ENCODE data around the gene TRIM44. TPM values are rescaled to one million over a fixed set of nuclear protein-coding genes. Genes with fewer than 3 reads are reported as not detected.

Gene TRIM44
- total RNA-seq, 4 donors from 2014 or later, result 6.8 to 32.0 (median 13.5) TPM

DNA sequence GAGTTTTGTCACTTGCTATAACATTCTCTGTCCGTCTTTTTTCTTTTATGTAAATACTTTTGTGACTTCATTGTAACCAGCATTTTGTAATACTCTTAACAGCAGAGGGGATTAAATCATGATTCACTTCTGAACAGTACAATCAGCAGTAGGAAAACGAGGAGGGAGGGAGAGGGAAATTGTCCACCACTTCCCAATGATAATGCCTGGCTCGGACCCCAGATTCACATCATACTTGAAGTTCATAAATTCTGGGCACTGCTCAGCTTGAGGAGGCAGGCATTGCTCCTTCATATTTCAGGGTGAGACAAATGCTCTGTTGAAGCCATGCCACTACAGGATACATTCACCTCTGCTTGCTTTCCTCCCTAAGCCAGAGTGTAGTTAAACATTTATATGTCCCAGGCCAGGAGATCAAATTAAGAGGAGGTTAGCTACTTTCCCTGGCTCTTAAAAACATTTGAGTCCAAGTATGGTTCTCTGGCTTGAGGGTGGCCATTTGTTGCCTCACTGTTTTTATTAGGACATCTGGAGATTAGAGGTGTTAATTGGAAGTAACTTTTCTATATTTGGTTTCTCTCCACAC lies 152.2 kb downstream of the TRIM44 start:
- intact Hi-C loops (cut with DNase I), result loop anchor here (5.0 kb wide), 1 partner anchor 198 kb away; the partner anchor contains the start of gene FJX1
- no peaks in the 10 kb centered on the region for H3K36me3 ChIP-seq
- peaks cover 5 to 37% (median 11%) of the 10 kb centered on the region in 3 donors for H3K4me1 ChIP-seq
- peak overlapping the region in 1 of 4 donors; percentile 51 for H3K27ac ChIP-seq
- H3K9me3 ChIP-seq, result no peaks in the 10 kb centered on the region
- no peak for DNase-seq
- no peak for TF ChIP-seq POLR2A (IDR thresholded peaks at IDR 0.05)
- TF ChIP-seq, protein P1, sequence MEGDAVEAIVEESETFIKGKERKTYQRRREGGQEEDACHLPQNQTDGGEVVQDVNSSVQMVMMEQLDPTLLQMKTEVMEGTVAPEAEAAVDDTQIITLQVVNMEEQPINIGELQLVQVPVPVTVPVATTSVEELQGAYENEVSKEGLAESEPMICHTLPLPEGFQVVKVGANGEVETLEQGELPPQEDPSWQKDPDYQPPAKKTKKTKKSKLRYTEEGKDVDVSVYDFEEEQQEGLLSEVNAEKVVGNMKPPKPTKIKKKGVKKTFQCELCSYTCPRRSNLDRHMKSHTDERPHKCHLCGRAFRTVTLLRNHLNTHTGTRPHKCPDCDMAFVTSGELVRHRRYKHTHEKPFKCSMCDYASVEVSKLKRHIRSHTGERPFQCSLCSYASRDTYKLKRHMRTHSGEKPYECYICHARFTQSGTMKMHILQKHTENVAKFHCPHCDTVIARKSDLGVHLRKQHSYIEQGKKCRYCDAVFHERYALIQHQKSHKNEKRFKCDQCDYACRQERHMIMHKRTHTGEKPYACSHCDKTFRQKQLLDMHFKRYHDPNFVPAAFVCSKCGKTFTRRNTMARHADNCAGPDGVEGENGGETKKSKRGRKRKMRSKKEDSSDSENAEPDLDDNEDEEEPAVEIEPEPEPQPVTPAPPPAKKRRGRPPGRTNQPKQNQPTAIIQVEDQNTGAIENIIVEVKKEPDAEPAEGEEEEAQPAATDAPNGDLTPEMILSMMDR (IDR thresholded peaks at IDR 0.05), result no peak
- WGBS, 2 donors, result 39 to 43% methylated on average over 3 of the region's 3 CpGs
- no peaks in the 10 kb centered on the region for H3K27me3 ChIP-seq
- no peak overlapping the region for H3K4me3 ChIP-seq

DNA sequence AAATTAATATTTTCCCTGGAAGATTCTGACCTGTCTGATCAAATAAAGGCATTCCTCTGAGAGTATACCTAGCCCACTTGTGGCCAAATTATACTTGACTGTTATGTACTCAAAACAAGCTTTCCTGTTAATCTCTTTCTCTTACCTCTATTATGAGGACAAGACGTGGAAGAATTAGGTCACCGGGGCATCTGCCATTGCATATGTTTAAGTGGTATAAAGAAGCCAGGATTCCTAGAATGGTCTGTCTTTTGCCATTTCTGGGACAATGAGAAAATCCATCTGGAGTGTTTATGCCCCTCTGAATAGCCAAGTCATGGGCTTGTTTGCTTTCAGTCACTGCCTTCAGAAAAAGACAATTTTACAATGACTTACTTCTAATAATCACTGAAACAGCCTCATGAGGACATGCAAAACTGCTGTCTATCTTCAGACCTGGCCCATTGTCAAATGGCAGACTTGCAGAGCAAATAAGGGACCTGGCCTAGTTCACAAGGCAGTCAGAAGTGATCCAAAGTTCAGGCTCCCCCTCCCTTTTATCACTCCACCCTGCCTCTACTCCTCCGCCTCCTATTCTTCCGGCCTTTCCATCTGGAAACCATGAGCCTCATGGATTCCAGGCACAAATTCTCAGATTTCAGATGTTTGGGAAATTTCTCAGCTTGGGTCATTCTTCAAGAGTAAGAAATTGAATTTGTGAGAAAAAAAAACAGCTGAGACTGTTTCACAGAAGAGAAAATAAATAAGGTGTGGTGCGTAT lies 153.2 kb downstream of the TRIM44 start:
- Histone ChIP-seq H3K9me3 (no peaks in the 10 kb centered on the region), H3K36me3 (no peaks in the 10 kb centered on the region), H3K27me3 (no peaks in the 10 kb centered on the region), H3K4me1 (peaks cover 5 to 37% (median 11%) of the 10 kb centered on the region in 3 donors), H3K27ac (no peak overlapping the region), H3K4me3 (no peak overlapping the region)
- intact Hi-C loops (cut with DNase I), result loop anchor here (5.0 kb wide), 1 partner anchor 198 kb away; the partner anchor contains the start of gene FJX1
- no peak for DNase-seq
- no peak for TF ChIP-seq POLR2A (IDR thresholded peaks at IDR 0.05)
- TF ChIP-seq, protein P1 (IDR thresholded peaks at IDR 0.05), result no peak
- WGBS, 2 donors, result 86 to 89% methylated on average over 5 of the region's 5 CpGs

DNA sequence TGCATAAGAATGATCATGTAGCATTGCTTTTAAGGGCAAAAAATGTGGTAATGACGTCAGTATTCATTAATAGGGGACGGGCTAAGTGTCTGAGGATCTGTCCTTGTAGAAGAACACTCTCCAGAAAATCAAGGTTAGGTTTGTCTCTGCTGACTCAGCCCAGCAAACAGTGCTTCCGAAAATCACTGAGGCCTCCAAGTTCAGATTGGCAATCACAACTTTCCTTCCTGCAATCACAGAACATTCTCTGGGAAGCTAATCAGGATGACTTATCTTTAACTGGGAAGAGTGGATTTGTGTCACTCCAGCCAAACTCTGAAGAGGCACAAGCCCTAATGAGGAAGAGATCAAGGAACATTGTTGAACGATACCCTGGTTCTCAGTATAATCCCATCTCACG lies 158.0 kb downstream of the TRIM44 start:
- TF ChIP-seq POLR2A (IDR thresholded peaks at IDR 0.05), result no peak
- TF ChIP-seq, protein P1 (IDR thresholded peaks at IDR 0.05), result no peak
- intact Hi-C loops (cut with DNase I), result loop anchor here (10.0 kb wide), 4 partner anchors 124 to 434 kb away; partner anchors contain the start of gene LDLRAD3

DNA sequence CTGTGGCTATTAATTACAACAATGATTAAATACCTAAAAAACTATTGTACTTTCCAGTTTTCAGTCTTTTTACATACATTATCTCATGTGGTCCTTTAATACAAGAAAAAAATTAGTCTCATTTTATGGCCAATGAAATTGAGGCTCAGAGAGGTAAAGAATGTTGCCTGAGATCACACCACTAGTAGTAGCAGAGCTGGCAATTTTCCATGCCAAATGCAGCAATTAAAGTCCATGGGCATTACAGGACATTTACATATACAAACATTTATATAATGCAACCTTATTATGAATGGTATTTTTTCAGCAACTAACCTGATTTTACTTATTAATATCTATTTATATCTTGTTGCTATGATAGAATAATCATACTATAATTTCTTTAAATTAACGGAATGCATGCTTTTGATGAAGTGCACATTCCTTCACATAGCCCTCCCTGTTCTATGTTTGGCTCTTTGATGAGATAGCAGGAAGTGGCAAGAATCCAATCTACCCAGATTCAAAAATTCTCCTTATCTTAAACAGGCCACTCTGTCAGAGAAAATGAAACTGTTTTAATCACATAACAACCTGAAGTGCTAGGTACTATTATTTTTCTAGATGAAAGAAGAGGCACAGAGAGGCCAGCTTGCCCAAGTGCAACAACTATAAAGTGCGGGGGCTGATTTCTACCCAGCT lies 160.4 kb downstream of the TRIM44 start:
- Histone ChIP-seq H3K27me3 (no peaks in the 10 kb centered on the region), H3K9me3 (no peaks in the 10 kb centered on the region), H3K36me3 (no peaks in the 10 kb centered on the region), H3K27ac (no peak overlapping the region), H3K4me1 (peaks cover 0 to 20% (median 0%) of the 10 kb centered on the region in 3 donors), H3K4me3 (no peak overlapping the region)
- no peak for DNase-seq
- 59 to 70% methylated on average over 2 of the region's 2 CpGs for WGBS, 2 donors
- intact Hi-C loops (cut with DNase I), result loop anchor here (10.0 kb wide), 4 partner anchors 122 to 432 kb away; partner anchors contain the start of gene LDLRAD3
- TF ChIP-seq POLR2A (IDR thresholded peaks at IDR 0.05), result no peak
- TF ChIP-seq, protein P1 (IDR thresholded peaks at IDR 0.05), result no peak

More for the DNA sequence above, 158.0 kb downstream of the TRIM44 start:
- DNase-seq, result no peak
- Histone ChIP-seq H3K4me1 (peaks cover 0 to 24% (median 0%) of the 10 kb centered on the region in 3 donors), H3K27ac (no peak overlapping the region), H3K27me3 (no peaks in the 10 kb centered on the region), H3K4me3 (no peak overlapping the region), H3K36me3 (no peaks in the 10 kb centered on the region), H3K9me3 (no peaks in the 10 kb centered on the region)
- 84 to 88% methylated on average over 5 of the region's 5 CpGs for WGBS, 2 donors

Data from esophagus squamous epithelium (tissue), 5 donors.